ENCODE measurements around the gene TNFSF13B.

DNA sequence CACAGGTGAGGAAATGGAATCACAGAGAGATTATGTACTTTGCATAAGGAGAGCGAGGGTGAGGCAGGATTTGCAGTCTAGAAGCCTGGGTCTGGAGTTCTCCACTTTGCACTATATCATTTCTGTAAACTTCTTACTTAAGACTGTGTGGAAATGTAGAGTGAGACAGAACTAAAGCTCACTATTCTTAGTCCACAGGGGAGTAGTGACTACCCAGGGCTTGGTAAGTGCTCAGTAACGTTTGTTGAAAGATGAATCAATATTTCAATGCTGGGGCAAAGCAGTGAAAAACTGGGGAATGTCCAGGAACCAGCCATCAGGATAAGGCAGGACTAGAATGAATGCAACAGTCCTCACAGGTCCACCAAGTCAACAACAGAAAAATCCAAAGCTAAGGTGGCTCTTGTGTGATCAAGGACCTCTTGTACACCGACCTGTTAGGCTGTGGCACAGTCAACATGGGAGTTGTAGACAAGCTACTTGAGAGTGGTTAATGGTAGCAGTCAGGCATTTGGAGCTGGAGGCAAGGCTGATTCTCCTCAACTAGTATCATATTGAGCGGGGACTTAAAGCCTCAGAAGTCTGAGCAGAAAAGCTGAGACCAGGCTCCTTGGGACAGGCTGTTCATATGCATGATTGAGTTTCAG lies 929 bp upstream of the TNFSF13B start:
- TF ChIP-seq POLR2AphosphoS5 (IDR thresholded peaks at IDR 0.05) (no peak), EP300 (IDR thresholded peaks at IDR 0.05; ENCODE audit: low read depth) (no peak), POLR2A (IDR thresholded peaks at IDR 0.05) (no peak)
- TF ChIP-seq, protein P1, sequence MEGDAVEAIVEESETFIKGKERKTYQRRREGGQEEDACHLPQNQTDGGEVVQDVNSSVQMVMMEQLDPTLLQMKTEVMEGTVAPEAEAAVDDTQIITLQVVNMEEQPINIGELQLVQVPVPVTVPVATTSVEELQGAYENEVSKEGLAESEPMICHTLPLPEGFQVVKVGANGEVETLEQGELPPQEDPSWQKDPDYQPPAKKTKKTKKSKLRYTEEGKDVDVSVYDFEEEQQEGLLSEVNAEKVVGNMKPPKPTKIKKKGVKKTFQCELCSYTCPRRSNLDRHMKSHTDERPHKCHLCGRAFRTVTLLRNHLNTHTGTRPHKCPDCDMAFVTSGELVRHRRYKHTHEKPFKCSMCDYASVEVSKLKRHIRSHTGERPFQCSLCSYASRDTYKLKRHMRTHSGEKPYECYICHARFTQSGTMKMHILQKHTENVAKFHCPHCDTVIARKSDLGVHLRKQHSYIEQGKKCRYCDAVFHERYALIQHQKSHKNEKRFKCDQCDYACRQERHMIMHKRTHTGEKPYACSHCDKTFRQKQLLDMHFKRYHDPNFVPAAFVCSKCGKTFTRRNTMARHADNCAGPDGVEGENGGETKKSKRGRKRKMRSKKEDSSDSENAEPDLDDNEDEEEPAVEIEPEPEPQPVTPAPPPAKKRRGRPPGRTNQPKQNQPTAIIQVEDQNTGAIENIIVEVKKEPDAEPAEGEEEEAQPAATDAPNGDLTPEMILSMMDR (IDR thresholded peaks at IDR 0.05): no peak
